SIG-M5 treated with dmso at 0.1 percent for 504 hours (cell line): ENCODE results near the gene REC8.

Experiments
- DNase-seq: peaks from one replicate; lab custom pipeline; 2025; ENCODE audit not compliant: unreplicated experiment; lab: John Stamatoyannopoulos, UW

REC8 gene

GRCh38 chr14:24156840-24157239, 15.0 kb upstream of the REC8 start:
- no peak for DNase-seq

GRCh38 chr14:24157331-24157730, 14.5 kb upstream of the REC8 start:
- DNase-seq = no peak

GRCh38 chr14:24159777-24160498, 11.9 kb upstream of the REC8 start:
- no peak for DNase-seq

- no peak for DNase-seq
These were observed 11.4 kb upstream of the REC8 start for GRCh38 chr14:24160499-24160849.

- DNase-seq = peak; percentile 97
These were observed 10.8 kb upstream of the REC8 start, which contains the start of gene IRF9 for GRCh38 chr14:24160850-24161804. IRF9 (plus strand) TSS chr14:24161265; CDS start chr14:24162145, 880 bp downstream.

- DNase-seq = no peak
These were observed 9.8 kb upstream of the REC8 start for GRCh38 chr14:24162093-24162492.

GRCh38 chr14:24164518-24164991, 7.3 kb upstream of the REC8 start:
- no peak for DNase-seq

GRCh38 chr14:24165785-24166184, 6.1 kb upstream of the REC8 start:
- DNase-seq = no peak

- no peak for DNase-seq
These were observed 4.3 kb upstream of the REC8 start for GRCh38 chr14:24167469-24168114.

- DNase-seq = no peak
These were observed 481 bp downstream of the REC8 start for GRCh38 chr14:24172261-24172860.

- no peak for DNase-seq
These were observed 996 bp downstream of the REC8 start for GRCh38 chr14:24172871-24173281.

GRCh38 chr14:24176599-24176998, 4.7 kb downstream of the REC8 start:
- DNase-seq = no peak

- no peak for DNase-seq
These were observed 5.4 kb downstream of the REC8 start for GRCh38 chr14:24177041-24177825.

- no peak for DNase-seq
These were observed 6.0 kb downstream of the REC8 start for GRCh38 chr14:24177891-24178290.

- DNase-seq = no peak
These were observed 6.7 kb downstream of the REC8 start for GRCh38 chr14:24178399-24179178.

- no peak for DNase-seq
These were observed 7.5 kb downstream of the REC8 start for GRCh38 chr14:24179294-24179960.

- no peak for DNase-seq
These were observed 8.3 kb downstream of the REC8 start for GRCh38 chr14:24179961-24180796.
